C4-2B (cell line): ENCODE data around the gene KAT6B.

Experiments
- CTCF ChIP-seq: fragments of 450-650 bp; conservative IDR thresholded peaks from 2 replicates; pipeline ENCODE4 v1.5.1; 2017; ENCODE audit warnings: mild to moderate bottlenecking
- ZFX ChIP-seq: fragments of 450-650 bp; IDR thresholded peaks from 2 replicates; pipeline ENCODE4 v1.6.1; 2017

GRCh38 chr10:74822101-74822500 lies 4.3 kb upstream of the KAT6B start:
- TF ChIP-seq CTCF = no peak
- TF ChIP-seq ZFX = no peak
